Measurements from ENCODE around the gene PVR.
"Not testable (repeated sequence)": the region's sequence is repeated elsewhere in the genome, so short reads cannot be mapped to it uniquely, and the experiment has no call there.

Gene PVR

DNA sequence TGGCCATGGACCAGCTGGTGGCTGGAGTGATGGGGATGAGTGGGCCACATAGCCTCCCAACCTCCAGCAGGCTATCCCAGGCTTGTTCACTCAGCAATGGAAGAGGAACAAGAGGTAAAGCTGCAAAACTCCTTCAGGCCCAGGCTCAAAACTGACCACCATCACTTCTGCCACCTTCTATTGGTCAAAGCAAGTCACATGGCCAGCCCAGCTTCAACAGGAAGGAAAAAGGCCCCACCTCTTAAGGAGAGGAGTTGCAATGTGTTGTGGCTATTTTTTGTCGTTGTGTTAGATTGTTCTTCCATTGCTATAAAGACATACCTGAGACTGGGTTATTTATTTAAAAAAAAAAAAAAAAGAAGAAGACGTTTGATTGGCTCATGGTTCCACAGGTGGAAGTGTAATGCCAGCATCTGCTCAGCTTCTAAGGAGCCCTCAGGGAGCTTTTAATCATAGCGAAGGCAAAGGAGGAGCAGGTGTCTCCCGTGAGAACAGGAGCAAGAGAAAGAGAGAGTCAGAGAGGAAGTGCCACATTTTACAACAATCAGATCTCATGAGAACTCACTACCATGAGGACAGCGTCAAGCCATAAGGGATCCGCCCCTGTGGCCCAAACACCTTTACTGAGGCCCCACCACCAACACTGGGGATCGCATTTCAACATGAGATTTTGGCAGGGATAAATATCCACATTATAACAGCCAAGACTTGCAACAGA lies 24.9 kb upstream of the PVR start:
- DNase-seq = no peak

DNA sequence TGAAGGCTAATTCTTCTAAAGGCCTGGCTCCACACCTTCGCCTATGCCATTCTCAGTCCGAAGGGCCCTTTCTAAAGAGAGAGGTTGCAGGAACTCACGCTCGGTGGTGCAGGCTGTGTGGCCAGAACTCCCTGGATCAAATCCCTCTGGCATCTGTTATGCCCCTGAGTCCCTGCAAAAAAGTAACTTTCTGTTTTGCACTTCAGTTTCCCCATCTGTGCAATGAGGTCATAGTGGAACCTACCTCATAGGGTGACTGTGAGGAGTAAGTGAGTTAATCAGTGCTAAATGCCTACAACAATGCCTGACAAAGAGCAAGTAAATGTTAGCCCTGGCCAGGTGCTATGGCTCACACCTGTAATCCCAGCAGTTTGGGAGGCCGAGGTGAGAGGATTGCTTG lies 23.0 kb upstream of the PVR start:
- no peak for DNase-seq

DNA sequence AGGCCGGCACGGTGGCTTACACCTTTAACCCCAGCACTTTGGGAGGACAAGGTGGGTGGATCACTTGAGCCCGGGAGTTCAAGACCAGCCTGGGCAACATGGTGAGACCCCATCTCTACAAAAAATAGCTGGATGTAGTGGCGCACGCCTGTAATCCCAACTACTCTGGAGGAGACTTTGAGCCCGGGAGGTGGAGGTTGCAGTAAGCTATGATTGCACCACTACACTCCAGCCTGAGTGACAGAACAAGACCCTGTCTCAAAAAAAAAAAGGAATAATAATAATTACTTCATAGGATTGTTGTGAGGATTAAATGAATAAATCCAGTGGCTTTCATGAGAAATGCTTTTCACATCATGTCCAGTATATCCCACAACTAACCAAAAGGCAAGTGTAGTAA lies 22.3 kb upstream of the PVR start:
- no peak for DNase-seq

DNA sequence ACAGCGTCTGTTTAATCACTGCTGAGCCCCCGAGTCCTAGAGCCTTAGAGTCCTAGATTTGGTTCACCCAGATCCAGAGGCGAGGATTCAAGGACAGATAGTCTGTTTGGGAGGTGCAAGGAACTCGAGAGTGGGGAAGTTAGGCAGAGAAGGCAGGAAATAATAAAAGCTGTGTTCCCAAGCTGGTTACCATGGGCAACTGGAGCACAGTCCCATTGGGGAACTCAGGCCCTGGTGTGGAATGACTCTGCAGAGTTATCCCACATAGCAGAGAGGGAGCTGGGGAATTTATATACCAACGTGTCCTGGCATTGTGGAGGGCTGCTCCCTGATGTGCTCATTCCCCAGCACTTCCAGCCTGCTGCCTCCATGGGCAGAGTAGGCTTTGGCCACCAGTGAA lies 20.6 kb upstream of the PVR start:
- DNase-seq = no peak

DNA sequence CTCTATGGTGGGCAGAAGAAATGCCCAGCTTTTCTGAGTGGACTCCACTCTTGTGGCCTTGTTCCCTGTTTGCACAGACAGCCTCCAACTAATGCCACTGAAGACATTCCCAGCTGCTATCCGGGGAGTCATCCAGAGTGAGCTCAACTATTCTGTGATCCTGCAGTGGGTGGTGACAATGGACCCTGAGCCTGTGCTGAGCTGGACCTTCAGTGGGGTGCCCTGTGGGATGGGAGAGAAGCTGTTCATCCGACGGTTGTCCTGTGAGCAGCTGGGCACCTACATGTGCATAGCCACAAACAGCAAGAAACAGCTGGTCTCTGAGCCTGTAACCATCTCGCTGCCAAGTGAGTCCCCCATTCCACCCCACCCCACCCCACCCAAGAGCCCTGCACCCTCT lies 20.1 kb upstream of the PVR start:
- no peak for DNase-seq

DNA sequence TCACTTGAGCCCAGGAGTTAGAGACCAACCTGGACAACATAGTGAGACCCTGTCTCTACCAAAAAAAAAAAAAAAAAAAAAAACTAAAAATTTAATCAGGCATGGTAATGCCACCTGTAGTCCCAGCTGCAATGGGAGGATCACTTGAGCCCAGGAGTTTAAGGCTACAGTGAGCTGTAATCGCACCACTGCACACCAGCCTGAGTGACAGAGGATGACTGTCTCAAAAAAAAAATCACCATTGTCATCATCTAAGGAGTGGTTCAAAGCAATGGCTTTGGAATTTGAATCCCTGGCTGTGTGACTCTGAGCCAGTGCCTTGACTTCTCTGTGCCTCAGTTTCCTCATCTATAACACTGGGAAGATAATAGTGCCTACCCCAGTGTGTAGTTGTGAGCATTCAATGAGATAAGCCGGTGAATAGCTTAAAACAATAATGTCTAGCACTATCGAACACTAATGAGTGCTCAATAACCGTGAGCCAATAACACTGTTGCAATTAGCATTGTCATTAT lies 18.8 kb upstream of the PVR start:
- no peak for DNase-seq

DNA sequence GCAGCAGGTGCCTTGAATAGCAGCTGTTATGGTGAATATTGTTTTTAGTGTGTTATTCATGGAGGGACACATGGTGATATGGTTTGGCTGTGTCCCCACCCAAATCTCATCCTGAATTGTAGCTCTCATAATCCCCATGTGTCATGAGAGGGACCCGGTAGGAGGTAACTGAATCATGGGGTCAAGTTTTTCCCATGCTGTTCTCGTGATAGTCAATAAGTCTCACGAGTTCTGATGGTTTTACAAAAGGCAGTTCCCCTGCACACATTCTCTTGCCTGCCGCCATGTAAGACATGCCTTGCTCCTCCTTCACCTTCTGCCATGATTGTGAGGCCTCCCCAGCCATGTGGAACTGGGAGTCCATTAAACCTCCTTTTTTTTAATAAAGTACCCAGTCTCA lies 18.1 kb upstream of the PVR start:
- not testable (repeated sequence) for DNase-seq

DNA sequence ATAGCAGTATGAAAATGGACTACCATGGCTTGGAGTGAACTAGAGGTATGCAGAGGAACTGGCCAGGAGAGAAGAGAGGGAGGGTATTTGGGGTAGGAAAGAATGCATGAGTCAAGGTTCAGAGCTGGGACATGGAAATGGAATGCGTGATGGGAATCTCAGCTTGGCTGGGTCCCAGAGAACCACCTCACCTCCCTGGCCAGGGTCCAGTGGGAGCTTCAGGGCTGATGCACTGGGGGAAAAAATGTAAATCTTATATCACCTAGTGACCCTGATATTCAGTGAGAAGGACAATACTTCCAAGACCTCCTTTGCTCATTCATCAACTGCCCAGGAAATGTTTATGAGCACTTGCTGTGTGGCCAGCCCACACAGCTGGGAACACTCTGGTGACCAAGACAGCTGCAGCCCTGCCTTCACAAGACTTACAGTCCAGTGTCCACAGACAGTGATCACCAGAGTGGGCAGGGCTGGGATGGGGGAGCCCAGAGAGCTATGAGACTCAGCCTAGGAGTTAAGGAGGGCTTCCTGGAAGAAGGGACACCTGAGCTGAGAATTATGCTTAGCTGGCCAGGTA lies 17.6 kb upstream of the PVR start:
- DNase-seq = no peak

DNA sequence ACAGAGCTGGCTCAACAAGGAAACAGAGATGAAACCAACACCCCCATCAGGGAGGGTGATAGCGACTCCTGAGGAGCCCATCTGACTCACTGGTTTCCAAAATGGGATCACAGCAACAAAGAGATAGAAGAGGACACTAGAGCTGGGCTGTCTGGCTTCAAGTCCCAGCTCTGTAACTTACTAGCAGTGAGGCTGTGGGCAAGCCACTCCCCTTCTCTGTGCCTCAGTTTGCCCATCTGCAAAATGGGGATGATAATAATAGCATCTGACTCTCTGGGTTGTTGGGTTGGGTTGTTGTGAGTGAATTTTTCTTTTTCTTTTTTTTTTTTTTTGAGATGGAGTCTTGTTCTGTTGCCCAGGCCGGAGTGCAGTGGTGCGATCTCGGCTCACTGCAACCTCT lies 16.1 kb upstream of the PVR start:
- DNase-seq = no peak

DNA sequence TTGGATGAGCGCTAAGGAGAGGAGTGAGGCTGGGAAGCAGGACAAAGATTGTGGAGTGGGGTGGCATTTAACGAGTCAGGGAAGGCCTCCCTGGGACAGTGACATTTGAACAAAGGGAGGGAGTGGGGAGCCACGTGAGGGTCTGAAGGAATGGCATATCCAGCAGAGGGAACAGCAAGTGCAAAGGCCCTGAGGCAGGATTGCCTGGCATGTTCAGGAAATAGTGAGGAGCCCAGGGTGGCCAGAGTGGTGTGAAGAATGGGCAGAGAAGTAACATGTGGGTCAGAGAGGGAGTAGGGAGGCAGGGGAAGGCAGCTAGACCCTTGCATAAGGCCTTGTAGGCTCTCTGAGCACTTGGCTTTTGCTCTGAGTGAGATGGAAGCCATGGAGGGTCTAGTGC lies 14.9 kb upstream of the PVR start:
- no peak for DNase-seq

DNA sequence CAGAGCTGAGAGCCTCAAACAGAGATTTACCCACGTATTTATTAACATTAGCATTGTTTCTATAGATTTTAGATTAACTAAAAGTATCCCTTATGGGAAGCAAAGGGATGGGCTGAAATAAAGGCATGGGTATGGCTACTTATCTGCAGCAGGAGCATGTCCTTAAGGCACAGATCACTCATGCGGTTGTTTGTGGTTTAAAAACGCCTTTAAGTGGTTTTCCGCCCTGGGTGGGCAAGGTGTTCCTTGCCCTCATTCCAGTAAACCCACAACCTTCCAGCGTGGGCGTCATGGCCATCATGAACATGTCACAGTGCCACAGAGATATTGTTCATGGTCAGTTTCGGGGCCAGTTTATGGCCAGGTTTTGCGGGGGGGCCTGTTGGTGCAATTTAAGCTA lies 12.1 kb upstream of the PVR start:
- DNase-seq = not testable (repeated sequence)

DNA sequence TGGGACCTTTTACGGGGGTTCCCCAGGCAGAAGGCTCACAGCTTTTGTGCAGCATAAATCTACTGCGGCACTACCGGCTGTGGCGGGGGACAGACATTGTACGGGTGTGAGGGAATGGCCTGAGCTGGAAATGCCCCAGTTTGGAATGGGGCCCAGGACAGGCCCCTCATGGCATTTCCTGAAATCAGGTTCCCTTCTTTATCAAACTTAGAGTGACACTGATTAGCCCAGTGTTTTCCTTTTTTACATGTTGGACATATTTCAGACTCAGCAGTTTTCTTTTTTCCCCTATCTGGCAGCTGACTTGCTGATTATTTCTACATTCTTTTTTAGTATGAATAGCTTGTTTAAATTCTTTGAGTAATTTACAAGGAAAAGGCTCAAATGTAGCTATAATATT lies 9.7 kb upstream of the PVR start:
- DNase-seq = not testable (repeated sequence)

DNA sequence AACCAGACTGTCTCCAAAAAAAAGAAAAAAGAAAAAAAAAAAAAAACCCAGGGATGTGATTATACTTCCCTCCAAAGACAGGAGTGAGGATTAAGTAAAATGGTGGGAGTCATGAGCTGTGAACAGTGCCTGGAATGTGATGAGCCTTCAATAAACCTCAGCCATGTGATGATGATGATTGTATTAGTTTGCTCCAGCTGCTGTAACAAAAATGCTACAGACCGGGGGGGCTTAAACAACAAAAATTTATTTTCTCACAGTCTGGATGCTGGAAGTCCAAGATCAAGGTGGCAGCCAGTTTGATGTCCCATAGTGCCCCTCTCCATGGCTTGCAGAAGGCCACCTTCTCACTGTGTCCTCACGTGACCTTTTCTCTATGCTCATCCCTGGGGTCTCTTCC lies 8.9 kb upstream of the PVR start:
- no peak for DNase-seq

DNA sequence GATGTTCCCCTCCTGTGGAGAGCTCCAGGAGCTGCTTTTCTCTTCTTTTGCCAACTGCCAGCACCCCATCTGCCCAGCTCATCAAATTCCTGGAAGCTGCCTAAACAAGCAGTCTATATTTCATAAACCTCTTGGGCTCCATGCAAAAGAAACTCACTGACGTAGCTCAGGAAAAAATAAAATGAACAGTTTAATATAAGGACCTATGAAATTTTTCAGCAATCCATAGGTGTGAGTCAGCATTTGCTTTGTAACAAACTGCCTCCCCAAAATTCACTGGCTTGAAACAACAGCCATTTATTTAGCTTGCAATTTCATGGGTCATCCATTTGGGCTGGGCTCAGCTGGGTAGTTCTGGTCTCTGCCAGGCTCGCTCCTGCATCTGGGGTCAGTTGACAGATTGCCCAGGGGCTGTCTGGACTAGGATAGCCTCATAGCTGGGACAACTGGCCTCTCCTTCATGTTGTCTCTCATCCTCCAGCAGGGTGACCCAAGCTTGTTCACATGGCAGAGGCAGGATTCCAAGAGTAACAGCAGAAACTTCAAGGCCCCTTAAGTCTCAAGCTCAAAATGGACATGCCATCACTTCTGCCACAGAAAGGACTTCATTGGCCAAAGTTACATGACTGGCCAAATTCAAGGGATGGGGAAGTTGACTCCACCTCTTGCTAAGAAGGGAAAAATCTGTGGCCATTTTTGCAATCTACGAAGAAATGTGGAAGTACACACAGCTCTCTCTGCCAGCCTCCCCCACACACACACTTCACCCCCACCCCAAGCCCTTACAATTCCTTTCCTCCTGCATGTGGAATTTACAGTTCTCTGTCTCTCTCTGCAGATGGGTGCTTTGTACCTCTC lies 7.9 kb upstream of the PVR start:
- no peak for DNase-seq

DNA sequence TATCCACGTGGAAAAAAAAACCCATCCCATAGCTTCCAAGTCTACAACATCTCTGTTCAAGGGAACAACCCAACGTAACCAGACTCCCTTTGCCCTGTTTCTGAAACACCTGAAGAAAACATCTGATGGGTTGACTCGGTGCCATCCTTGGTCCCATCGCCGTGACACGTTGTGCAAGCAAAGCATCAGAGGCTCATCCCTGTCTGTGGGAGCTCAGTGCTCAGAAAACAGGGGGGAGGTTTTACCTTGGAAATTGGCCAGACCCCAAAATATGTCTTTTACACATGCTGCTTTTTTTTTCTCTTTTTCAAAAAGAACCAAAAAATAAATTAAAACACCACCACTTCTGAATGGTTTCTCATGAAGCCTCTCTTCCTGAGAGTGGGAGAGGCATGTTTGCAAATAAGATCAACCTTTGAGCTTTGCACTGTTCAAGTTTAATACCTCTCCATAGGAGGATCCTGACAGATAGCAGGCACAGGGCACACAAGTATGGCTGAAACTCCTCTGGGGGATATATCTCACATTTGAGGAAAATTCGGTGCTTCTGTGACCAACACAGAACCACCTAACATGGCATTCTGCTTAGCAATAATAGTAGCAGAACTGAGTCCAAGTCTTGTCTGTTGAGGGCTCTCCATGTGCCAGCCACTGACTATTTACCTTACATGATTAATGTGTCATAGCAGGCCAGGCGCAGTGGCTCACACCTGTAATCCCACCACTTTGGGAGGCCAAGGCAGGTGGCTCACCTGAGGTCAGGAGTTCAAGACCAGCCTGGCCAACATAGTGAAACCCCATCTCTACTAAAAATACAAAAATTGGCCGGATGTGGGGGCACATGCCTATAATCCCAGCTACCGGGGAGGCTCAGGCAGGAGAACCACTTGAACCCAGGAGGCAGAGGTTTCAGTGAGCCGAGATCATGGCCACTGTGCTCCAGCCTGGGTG lies 7.0 kb upstream of the PVR start:
- DNase-seq = no peak

DNA sequence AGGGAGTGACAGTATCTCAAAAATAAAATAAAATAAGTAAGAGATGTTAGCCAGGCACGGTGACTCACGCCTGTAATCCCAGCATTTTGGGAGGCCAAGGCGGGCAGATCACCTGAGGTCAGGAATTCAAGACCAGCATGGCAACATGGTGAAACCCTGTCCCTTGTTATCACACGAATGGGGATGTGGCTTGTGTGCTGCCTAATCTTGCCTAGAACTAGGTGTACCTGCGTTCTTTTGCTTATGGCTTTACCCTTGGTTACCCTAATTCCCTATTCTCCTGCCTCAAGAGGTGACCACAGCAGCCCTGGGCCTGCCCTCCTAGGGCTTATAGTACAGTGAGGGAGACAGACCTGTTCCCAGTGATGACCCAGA lies 6.3 kb upstream of the PVR start:
- no peak for DNase-seq

DNA sequence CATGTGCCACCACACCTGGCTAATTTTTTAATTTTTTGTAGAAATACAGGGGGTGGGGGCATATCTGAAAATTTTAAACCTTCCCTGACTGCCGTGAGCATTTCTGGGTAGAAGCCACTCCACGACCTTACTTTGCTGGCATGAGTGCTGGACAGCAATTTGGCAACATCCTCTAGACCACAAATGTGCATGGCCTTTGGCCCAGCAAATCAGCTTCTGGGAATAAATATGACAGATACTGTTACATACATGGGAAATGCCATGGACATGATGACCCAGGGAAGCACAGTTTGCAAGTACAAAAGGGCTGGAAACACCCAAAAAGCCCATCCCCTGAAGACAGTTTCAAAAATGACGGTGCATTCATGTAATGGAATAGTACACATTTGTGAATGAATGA lies 3.2 kb upstream of the PVR start:
- no peak for DNase-seq

DNA sequence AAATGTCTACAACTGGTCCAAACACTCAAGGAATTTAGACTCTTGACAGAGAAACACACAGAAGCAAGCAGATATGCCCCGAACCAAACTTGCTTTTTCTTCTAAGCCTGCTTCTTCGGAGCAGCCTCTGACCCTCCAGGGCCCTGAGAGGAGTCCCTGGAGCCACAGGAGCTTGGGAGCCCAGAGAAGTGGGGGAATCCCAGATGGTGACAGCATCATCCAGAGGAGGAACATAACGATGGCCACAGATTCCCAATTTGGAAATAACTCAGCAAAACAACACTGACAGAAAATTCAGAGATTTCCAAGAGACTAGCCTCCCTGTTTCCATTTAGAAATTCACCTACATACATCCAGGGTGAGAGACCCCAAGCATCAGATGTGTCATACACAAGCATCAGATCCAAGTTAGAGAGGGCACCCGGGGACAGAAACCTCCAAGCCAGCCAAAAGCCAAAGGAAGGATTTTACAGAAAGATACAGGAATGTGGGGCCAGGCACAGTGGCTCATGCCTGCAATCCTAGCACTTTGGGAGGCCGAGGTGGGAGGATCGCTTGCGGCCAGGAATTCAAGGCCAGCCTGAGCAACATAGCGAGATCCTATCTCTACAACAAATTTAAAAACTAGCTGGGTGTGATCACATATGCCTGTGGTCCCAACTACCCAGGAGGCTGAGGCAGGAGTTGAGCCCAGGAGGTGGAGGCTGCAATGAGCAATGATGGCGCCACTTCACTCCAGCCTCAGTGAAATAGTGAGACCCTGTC lies 2.0 kb upstream of the PVR start:
- DNase-seq = no peak

DNA sequence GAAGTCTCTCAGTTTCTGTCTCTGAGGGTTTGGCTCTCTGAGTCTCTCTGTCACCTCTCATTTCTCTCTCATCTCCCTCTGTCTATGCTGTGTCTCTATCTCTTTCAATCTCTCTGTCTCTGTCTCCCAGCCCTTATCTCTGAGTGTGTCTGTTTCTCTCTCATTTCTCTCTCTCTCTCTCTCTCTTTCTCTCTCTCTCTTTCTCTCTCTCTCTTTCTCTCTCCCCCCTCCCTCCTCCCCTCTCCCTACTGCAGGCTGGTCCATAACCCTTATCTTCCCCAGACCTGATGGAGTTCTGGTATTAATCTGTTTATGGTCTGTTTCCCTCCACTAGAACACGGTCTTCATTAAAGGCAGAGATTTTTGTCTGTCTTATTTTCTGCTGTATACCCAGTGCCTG lies 1.3 kb upstream of the PVR start:
- DNase-seq = no peak

DNA sequence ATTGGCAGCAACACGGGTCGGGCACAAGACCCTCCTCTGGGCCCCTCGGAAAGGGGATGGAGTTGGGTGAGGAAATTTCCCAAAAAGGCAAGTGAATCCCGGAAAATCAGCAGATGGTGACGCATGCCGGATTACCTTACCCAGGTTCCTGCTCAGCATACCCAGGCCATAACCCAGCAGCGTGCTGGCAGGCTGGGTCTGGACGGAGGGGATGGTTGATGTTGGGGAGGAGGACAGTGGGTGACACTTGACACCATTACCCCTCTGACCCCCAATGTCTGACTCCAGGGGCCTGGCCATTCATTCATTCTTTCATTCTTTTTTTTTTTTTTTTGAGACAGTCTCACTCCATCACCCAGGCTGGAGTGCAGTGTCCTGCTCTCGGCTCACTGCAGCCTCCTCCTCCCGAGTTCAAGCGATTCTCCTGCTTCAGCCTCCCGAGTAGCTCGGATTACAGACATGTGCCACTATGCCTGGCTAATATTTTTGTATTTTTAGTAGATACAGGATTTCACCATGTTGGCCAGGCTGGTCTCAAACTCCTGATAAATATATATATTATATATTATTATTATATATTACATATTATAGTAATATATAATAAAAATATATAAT lies 799 bp downstream of the PVR start:
- DNase-seq = no peak

DNA sequence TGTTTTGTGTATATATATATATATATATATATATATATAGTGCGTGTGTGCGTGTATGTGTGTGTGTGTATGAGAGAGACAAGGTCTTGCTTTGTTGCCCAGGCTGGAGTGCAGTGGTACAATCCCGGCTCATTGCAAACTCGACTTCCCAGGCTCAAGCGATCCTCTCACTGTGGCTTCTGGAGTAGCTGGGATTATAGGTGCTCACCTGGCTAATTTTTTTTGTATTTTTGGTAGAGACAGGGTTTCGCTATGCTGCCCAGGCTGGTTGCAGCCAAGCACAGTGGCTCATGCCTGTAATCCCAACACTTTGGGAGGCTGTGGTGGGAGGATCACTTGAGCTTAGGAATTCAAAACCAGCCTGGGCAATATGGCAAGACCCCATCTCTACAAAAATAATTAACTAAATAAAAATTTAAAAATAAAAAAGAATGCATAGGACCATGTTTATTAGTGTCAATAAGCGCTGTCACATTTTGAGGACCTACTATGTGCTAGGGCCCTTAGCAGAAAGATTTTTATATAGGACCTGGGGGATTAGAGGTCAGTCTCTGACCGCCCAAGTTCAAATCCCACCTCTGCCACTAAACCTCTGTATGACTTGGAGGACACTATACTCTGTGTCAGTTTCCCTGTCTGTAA lies 1.8 kb downstream of the PVR start:
- no peak for DNase-seq
